AG08395 (cell line): Measurements from ENCODE around the gene NKAIN1.
"Not testable (repeated sequence)": the region's sequence is repeated elsewhere in the genome, so short reads cannot be mapped to it uniquely, and the experiment has no call there.

Experiments
- DNase-seq: peaks from one replicate; pipeline ENCODE4 v3.0.0; 2012; ENCODE audit warnings: mixed read lengths, low spot score

The NKAIN1 gene

DNA sequence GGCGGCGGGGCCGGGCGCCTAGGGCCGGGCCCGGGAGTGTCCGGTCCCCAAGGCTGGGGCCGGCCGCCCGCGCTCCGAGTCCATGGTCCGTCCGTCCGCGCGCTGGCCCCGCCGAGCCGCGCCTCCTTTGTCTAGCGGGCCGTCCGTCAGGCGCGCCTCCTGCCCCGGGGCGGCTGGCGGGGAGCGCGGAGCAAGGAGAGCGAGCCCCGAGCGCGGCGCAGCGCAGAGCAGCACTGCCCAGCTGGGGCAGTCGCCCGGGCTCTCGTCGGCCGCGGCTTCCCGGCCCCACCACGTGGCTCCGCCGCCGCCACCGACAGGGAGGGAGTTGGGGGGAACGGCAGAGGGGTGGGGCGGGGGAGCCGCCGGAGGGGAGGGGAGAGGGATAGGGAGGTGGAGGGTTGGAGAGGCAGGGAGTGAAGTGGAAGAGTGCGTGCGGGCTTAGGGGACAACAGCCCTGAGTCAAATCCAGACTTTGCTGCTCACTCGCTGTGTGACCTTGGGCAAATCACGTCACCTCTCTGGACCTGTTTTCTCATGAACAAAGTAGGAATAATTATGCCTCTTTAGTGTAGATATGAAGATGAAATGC, at the start of gene NKAIN1:
Gene NKAIN1 (minus strand): TSS at position 235 of the 589 bp plus-strand sequence. CDS start 340 bp downstream, outside the sequence.
- peak; percentile 45 for DNase-seq

DNA sequence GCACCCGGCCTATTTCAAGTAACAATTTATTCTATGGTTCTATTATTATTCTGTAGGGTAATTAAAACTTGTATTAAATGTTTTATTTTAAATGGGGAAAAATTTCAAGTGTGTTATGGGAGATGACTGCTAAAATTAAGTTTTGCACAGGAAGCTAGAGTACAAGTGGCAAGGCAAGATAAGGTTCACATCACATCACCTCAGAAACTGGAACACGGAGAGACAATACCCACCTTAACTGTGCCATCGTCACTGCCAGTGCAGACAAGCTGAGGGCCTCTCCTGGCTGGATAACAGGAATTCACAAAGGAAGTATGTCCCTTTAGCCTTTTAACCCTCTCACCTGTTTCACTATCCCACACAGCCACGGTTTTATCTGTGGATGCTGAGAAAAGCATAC, 49.3 kb upstream of the NKAIN1 start:
- DNase-seq, result no peak

DNA sequence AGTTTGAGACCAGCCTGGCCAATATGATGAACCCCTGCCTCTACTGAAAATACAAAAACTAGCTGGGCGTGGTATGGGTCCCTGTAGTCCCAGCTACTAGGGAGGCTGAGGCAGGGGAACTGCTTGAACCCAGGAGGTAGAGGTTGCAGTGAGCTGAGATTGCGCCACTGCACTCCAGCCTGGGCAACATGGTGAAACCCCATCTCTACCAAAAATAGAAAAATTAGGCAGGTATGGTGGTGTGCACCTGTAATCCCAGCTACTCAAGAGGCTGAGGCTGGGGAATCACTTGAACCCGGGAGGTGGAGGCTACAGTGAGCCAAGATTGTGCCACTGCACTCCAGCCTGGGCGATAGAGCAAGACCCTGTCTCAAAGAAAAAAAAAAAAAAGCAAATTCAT, 48.1 kb upstream of the NKAIN1 start:
- not testable (repeated sequence) for DNase-seq

DNA sequence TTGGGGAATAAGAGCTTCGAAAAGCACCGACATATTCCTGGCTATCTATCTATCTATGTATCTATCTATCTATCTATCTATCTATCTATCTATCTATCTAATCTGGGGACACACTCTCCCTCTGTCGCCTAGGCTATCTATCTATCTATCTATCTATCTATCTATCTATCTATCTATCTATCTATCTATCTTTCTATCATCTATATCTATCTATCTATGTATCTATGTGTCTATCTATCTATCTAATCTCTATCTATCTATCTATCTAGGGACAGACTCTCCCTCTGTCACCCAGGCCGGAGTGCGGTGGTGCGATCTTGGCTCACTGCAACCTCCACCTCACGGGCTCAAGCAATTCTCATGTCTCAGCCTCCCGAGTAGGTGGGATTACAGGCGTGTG, 42.7 kb upstream of the NKAIN1 start:
- DNase-seq, result not testable (repeated sequence)

DNA sequence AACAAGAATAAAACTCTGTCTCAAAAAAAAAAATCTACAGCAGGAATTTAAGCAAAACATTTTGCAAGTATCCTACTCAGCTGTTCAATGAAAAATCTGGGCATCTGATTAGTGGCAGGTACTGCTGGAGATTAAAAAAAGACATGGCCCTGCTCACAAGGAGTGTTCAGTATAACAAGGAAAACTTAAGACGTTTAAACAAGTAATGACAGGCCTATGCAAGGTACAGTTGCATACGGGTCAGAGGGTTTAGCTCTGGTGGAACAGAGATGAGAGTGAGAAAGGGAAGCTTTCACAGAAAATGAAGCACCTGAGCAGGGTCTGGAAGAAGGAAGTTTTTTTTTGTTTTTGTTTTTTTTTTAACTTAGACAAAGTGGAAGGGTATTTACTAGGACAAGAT, 33.9 kb upstream of the NKAIN1 start:
- DNase-seq, result no peak

DNA sequence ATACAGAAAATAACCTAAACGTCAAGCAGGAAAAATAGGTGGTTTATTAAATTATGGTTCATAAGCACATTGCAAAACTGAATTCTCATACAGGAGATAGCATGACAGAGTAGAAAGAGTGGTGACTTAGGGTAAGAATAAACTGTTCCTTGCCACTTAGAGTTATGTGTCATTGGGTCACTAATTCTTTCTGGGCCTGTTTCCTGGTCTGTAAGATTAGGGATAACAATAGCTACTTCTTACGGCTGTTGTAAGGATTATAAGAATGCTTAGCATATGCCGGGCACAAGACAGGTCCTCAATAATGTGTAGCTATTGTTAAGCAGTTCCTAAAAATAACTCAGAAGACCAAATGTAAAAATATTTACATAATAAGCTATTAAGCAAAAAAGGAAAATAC, 32.7 kb upstream of the NKAIN1 start:
- DNase-seq, result no peak

DNA sequence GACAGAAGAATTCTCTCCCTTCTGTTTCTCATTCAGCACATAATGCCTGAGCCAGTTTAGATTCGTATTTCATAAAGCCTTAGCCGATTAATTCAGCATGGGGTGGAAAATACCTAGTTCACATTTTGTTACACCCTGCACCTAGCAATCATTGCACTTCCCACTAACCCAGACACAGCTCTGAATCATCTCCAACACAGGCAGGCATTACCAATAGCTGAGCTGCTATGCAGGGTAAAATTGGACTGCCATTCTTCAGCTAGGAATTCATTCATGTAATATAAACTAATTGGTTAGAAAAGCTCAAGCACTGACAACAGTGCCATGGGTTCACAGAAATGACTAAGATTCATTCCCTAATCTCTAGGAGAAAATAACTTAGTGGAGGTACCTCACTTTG, 26.9 kb upstream of the NKAIN1 start:
- no peak for DNase-seq

DNA sequence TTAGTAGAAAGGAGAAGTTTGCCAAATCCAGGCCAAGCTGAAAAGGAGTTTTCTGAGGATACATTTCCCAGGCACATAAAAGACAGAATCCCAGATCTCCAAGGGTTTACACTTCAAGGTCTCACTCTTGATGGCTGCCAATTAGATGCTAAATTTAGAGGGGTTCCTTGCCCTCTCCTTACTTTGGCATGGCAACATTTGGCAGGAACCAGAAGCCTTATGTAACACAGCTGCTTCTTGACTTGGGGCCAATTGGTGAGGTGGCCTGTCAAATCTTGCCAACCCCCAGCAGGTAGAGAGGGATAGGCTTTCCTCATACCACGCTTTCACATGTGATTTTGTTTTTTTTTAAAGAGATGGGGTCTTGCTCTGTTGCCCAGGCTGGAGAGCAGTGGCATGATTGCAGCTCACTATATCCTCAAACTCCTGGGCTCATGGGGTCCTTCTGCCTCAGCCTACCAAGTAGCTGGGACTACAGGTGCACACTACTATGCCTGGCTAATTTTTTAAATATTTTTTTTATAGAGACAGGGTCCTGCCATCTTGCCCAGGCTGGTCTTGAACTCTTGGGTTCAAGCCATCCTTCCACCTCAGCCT, 25.2 kb upstream of the NKAIN1 start:
- no peak for DNase-seq

DNA sequence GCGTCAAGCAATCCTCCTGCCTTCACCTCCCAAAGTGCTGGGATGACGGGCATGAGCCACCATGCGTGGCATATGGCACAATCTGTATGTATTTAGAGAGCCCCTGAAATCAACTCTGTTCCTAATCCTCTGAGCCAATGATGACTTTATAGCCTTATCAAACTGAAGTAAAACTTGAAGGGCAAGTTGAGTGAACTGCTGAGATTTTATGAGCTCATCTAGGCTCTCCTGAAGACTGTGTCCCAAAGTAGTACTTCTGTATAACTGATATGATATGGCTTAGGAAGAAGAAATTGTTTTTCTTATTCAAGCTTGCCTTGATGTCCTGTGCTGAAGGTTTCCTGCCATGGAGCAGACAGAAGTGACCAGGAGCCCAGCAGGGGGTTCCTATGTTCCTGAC, 23.7 kb upstream of the NKAIN1 start:
- no peak for DNase-seq

DNA sequence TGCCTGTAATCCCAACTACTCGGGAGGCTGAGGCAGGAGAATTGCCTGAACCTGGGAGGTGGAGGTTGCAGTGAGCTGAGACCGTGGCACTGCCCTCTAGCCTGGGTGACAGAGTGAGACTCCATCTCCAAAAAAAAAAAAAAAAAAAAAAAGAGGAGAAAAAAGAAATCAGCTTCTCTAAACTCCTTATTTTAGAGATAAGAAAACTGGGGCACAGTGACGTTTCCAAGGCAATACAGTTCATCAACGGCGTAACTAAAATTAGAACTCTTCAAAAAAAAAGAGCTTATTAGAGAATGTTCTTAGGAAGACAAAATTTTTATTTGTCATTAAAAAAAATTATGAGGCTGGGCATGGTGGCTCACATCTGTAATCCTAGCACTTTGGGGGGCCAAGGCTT, 22.7 kb upstream of the NKAIN1 start:
- not testable (repeated sequence) for DNase-seq

DNA sequence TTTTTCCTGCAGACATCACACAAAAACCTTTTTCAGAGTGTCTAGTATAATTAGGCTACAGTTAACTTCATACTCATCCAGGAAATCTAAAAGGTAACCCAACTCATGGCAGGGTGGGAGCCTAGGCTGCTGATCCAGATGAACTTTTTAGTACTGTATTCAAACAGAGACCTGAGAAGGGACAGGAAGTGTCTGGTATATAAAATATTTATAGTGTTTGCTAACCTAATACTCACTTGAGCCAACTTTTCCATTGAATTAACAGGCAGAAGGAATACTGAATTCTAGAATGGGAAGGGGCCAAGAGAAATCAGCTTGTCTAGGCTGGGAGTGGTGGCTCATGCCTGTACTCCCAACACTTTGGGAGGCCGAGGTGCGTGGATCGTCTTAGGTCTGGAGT, 22.2 kb upstream of the NKAIN1 start:
- DNase-seq, result no peak

DNA sequence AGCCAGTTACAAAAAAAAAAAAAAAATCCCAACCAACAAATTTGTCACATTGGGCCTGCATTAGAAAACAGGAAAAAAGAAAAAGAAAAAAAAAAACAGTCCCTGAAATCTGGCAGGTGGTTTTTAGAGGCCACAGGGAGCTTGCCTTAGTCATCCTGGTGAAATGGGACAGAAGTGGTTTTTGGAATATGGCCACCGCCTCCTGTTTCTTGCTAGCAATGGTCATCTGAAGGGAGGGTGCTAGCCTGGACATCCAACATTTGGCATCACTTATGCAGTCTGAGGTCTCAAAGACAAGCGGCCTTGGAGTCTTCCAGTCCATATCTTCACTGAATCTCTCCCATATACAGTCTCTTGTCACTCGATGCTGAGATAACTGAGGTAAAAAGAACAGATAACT, 20.1 kb upstream of the NKAIN1 start:
- DNase-seq, result no peak

DNA sequence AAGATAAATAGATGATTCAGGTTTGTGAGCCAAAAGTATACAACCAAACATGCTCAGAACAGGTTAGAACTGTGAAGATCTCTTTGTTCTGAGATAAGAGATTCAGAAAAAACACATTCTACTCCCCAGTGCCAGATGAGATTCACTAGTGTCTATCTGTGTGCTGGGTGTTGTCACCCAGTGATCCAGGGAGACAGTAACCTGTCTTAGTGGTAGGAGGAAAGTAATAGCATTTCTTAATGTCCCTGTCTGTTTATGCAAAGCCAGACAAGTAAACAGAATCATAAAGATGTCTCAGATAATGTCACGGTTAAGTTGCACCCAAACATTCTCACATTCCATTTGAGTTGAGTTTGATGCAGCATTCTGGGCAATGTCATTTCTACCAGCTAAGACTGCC, 18.9 kb upstream of the NKAIN1 start:
- DNase-seq, result no peak

DNA sequence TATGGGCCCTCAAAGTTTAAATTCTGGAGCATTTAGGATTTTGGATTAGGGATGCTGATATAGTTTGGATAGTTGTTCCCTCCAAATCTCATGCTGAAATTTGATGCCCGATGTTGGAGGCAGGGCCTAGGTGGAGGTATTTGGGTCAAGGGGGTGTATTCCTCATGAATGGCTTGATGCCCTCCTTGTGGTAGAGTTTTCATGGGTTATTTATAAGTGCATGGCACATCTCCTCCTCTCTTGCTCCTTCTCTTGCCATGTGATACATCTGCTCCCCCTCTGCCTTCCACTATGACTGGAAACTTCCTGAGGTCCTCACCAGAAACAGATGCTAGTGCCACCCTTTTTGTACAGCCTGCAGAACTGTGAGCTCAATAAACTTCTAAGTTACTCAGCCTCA, 17.5 kb upstream of the NKAIN1 start:
- DNase-seq, result no peak

DNA sequence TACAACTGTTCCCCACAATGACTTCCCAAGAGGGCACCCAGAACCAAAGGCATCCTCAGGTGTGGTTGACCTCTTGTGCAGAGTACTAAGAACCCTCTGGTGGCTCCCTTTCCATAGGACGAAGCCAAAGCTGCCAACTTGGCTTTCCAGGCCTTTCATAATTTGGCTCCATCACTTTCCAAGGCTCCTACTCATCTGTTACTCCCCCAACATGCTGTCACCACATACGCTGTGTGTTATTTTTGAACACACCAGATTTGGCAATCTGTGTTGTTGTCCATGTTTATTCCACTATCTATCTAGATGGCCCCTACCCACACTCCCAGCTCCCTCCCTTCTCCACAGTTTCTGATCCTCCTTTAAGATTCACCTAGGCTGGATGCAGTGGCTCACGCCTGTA, 10.2 kb upstream of the NKAIN1 start:
- no peak for DNase-seq

DNA sequence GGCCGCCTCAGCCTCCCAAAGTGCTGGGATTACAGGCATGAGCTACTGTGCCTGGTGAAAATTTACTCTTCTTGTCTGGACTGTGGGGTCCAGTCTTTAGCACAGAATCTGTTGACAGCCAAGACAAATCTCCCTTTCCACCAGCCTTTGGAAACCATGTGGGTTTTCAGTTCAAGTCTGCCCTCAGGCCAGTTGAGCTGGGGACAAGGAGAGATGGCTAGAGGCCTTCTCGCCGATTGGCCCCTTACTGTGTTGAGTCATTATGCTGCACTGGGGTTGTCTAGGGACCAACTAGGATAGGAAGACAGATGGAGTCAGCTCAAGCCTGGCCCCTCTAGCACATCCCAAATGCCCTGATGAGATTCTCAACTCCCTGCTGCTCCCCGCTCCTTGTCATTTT, 8.6 kb upstream of the NKAIN1 start:
- DNase-seq, result no peak

DNA sequence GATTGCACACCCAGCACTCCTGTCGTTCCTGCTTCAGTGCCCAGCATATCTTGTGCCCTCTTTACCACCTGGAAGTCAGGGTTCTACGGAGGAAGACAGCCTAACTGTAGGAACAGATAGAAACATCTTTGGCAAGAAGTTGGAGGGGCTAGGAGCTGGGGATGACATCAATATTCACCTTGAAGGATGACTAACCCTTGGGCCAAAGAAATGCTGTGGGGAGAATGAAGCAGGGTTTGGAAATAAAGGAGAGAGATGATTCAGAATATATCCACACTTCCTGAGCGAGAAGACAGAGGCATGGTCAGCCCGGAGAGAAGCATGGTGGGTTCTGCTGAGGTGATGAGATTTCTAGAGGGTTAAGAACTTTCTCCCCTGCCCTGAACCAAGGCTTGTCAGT, 4.6 kb upstream of the NKAIN1 start:
- DNase-seq, result peak; percentile 24

DNA sequence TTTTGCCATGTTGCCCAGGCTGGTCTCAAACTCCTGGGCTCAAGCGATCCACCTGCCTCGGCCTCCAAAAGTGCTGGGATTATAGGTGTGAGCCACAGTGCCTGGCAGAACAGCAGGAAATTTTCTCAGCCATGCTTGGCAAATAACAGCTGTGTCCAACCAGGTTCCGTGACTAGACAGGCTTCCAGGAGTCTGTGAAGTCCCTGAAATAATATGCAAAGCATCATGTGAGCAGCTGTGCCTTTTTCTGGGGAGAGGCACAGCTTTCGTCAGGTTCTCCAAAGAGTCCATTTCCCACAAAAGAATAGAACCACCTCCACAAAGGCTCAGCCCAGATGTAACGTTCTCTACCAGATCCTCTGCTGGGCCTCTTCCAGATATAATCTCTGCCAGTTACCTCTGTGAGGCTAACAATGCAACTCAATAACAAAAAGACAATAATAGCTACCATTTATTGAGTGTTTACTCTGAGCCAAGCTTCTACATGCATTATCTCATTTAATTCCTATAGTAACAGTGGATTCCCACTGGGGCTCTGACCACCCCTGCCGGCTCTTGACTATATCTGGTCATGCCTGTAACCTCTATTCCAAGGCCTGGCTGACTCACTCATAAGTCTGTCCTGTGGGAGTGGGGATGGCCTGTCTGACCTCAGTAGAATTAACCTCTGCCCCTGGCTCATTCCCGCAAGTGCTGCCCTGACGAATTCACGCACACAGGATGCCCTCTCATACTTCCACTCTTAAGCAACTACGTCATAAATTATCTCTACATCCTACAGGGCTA, 4.0 kb upstream of the NKAIN1 start:
- no peak for DNase-seq

DNA sequence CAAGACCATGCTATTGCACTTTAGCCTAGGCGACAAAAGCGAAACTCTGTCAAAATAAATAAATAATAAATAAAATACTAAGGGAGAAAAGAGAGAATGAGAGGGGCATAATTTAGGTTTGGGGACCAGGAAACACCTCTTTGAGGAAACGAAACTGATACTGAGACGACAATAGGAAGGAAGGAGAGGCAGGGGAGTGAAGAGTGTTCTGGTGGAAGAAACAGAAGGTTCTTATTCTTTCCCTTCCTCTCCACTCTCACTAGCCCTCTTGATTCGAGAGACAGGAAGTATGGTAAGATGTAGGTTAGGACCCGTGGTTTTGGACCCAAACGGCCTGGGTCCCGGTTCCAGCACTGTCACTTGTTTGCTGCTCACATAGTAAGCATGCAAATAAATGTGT, 1.6 kb upstream of the NKAIN1 start:
- no peak for DNase-seq

DNA sequence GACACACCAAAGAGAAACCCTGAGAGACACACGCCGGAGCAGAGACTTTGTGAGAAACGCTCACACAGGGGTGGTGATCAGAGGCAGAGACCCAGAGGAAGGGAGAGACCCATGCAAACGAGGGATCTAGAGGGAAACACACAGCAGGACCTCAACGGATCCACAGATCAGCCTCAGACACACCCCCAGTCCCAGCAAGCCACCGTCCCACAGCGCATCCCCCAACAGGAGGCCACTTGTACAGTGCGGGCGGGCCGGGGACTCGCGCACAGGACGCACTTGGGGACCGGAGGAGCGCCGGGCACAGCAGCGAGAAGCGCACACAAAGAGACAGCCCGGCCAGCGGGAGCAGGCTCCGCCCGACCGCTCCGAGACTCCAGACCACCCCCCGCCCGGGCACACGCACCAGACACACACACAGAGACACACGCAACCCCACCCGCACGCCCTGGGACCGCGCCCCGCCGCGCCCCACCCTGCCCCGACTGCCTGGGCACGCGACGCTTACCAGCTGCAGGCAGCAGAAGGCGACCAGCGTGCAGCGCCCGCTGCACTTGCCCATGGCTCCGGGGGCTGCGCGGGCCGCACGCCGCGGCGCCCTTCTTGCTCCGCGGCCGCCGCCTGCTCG, 587 bp downstream of the NKAIN1 start:
- no peak for DNase-seq

DNA sequence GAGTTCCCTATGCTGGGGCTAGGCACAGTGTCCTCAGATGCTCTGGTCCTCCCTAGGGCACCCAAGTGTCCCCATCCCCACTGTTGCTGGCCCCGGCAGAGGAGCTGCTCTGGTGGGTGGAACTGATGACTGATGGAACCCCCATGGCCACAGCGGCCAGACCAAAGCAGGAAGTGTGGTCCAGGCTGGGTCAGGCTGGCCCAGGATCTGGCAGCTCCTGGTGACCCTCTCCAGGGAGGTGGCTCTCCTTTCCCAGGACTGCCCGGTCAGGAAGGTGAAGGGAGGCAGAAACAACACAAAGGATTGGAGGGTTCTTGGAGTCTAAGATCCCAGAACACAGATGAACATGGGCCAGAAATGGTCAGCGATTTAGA, 1.1 kb downstream of the NKAIN1 start:
- no peak for DNase-seq

DNA sequence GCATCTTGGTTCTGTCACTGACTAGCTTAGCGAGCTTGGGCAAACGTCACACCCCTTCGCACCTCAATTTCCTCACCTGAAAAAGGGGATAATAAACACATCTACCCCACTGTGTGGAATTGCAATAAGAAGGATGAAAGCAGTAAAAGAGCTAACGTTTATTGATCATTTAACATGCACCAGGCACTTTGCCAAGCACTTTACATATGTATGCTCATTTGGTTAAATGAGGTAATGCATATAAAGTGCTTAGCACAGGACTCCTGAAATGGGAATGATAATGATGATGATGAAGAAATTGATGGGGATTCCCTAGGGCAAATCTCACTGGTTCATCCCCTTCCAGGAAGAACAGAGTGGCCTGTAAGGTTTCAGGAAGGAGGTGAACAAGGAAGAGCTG, 4.8 kb downstream of the NKAIN1 start:
- DNase-seq, result no peak

DNA sequence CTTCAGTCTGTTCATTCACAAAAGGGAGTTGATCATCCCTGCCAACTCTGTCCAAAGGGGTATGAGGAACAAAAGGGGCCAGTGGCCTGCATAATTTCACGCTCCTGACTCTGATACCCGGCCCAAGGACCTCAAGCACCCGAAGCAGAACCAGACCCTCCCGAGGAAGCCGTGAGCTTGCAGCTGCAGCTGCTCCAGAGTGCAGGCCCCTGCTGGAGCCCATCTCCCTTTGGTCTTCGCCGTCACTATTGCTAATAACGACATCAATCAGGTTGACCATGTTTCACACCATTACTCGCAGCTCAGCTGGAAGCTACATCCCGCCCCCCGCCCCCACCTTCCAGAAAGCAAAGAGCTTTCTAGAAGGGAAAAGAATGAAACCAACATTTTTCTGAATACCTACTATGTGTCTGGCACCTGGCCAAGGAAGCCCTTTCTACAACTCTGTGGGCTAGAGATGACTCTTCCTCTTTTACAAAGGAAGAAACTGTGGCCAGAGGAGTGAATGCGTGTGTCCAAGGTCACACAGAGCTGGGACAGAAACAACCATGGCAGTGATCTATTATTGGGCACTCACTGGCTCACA, 5.5 kb downstream of the NKAIN1 start:
- no peak for DNase-seq
